ENCODE data around the gene KLHL20.
"Not testable (repeated sequence)": the region's sequence is repeated elsewhere in the genome, so short reads cannot be mapped to it uniquely, and the experiment has no call there.

The KLHL20 gene

GRCh38 chr1:173753830-173754229 is 39.0 kb downstream of the KLHL20 start:
- no peak for FAIRE-seq

- FAIRE-seq, result no peak
Observed at GRCh38 chr1:173757666-173758065, 42.9 kb downstream of the KLHL20 start.

GRCh38 chr1:173758110-173758509 is 43.3 kb downstream of the KLHL20 start:
- FAIRE-seq, result no peak

- no peak for FAIRE-seq
Observed at GRCh38 chr1:173758980-173759379, 44.2 kb downstream of the KLHL20 start.

- not testable (repeated sequence) for FAIRE-seq
Observed at GRCh38 chr1:173764331-173764730, 49.5 kb downstream of the KLHL20 start.

- FAIRE-seq, result no peak
Observed at GRCh38 chr1:173768206-173768605, 53.4 kb downstream of the KLHL20 start.

GRCh38 chr1:173768827-173769226 is 54.0 kb downstream of the KLHL20 start:
- no peak for FAIRE-seq

GRCh38 chr1:173770330-173770729 is 55.5 kb downstream of the KLHL20 start:
- FAIRE-seq, result not testable (repeated sequence)

GRCh38 chr1:173771560-173771959 is 56.8 kb downstream of the KLHL20 start:
- FAIRE-seq, result no peak

GRCh38 chr1:173775578-173776226 is 60.9 kb downstream of the KLHL20 start:
- no peak for FAIRE-seq

GRCh38 chr1:173779936-173780335 is 65.2 kb downstream of the KLHL20 start:
- FAIRE-seq, result no peak

GRCh38 chr1:173784997-173785396 is 70.2 kb downstream of the KLHL20 start:
- peak; percentile 51 for FAIRE-seq

- FAIRE-seq, result no peak
Observed at GRCh38 chr1:173789841-173790240, 75.1 kb downstream of the KLHL20 start.

- no peak for FAIRE-seq
Observed at GRCh38 chr1:173798078-173798477, 83.3 kb downstream of the KLHL20 start.

GRCh38 chr1:173799995-173800394 is 85.2 kb downstream of the KLHL20 start:
- FAIRE-seq, result not testable (repeated sequence)

- FAIRE-seq, result no peak
Observed at GRCh38 chr1:173802961-173803360, 88.2 kb downstream of the KLHL20 start.

- not testable (repeated sequence) for FAIRE-seq
Observed at GRCh38 chr1:173813654-173814053, 98.9 kb downstream of the KLHL20 start.

GRCh38 chr1:173818459-173818858 is 103.7 kb downstream of the KLHL20 start:
- no peak for FAIRE-seq

- no peak for FAIRE-seq
Observed at GRCh38 chr1:173821680-173822079, 106.9 kb downstream of the KLHL20 start.

GRCh38 chr1:173823781-173824314 is 109.1 kb downstream of the KLHL20 start:
- no peak for FAIRE-seq

GRCh38 chr1:173824315-173825081 is 109.7 kb downstream of the KLHL20 start, which contains the start of the genes CENPL and DARS2:
Gene CENPL, minus strand, starts transcription at chr1:173824883. Its CDS starts 13,584 bp downstream, at chr1:173811299.
Gene DARS2, plus strand, starts transcription at chr1:173824673. Its CDS starts 557 bp downstream, at chr1:173825230.
- peak; percentile 98 for FAIRE-seq

GRCh38 chr1:173827611-173828010 is 112.8 kb downstream of the KLHL20 start:
- FAIRE-seq, result no peak

GRCh38 chr1:173832748-173833147 is 118.0 kb downstream of the KLHL20 start:
- no peak for FAIRE-seq

Measured in TTC549 (cell line).